ENCODE measurements around the gene ADGRG1. TPM values are rescaled to one million over a fixed set of nuclear protein-coding genes. Genes with fewer than 3 reads are reported as not detected.

Gene ADGRG1
- polyA plus RNA-seq, 3 donors: 35.8 to 51.4 (median 38.6) TPM

DNA sequence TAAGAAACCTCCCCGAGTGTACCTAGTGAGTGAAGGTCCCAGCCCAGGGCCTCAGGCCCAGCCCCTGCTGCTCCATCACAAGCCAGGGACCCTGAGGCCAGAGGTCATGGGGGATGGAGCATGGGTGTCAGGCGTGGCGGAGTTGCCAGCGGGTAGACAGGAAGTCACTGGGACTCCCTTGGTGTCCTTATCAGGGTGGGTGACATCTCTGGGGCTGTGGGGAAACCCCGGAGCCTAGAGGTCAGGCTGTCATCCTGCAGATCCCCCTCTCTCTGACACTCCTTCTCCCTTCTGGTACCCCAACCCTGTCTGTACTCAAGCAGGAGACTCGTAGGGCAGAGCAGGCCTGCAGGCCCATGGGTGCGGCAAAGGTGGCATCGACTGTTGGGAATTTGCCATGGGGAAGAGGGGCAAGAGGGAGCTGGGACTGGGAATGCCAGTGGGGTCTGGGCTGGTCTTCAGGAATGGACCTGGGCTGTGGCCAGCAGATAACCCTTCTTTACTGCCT is 10.8 kb upstream of the ADGRG1 start:
- 80 to 90% (median 81%) methylated on average over 8 of the region's 8 CpGs for WGBS, 3 donors

DNA sequence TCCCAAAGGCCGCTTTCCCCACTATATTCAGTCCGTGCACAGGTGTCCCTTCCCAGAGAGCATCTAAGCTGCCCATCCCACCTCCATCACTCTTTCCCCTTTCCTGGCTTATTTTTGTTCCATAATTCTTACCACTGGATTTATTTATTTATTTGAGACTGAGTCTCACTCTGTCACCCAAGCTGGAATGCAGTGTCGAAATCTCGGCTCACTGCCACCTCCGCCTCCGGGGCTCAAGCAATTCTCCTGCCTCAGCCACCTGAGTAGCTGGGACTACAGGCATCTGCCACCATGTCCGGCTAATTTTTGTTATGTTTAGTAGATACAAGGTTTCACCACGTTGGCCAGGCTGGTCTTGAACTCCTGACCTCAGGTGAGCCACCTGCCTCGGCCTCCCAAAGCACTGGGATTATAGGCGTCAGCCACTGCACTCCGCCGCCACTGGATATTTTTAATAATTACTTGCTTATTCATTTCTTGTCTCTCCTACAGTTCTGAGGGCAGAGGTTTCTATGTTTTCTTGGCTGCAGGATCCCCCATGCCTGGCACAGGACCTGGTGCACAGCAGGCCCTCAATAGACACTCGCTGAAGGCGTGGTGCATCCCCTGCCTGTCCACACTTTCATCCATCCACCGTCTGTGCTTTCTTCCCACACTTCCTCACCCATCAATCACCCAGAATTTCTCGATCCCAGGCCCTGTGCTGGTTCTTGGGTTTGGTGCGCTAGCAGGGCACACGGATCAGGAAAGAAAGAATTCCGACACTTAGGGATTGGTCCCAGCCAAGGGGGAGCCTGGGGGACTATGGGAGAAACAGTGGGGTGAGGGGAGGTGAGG is 9.9 kb upstream of the ADGRG1 start:
- 71 to 90% (median 88%) methylated on average over 19 of the region's 19 CpGs for WGBS, 3 donors
- no peak overlapping the region for H3K27ac ChIP-seq (ENCODE audit: low read depth, low read length)

More for the DNA sequence above, 10.8 kb upstream of the ADGRG1 start:
- H3K27ac ChIP-seq (ENCODE audit: low read depth, low read length): no peak overlapping the region

DNA sequence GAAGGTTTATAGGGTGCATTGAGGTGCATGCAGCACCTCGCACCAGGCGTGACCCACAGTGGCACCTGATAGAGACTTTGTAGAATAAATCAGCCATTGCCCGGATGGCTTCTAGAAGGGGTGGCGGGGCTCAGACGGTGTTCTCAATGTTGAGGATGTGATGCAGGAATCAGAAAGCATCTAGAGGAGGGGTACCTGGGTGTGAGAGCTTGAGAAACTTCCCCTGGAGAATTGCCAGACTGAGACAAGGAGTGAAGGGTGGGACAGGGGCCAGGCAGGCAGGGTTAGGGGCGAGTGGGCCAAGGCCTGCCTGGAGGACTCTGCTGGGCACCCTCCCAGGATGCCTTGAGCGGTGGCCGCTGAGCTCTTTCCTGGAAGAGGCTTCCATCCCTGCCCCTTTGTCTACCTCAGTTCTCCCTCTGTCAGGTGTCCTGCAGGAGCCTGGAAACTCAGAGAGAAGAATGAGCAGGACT is 9.3 kb upstream of the ADGRG1 start:
- WGBS, 3 donors: 56 to 88% (median 86%) methylated on average over 8 of the region's 8 CpGs
- H3K27ac ChIP-seq (ENCODE audit: low read depth, low read length): no peak overlapping the region

DNA sequence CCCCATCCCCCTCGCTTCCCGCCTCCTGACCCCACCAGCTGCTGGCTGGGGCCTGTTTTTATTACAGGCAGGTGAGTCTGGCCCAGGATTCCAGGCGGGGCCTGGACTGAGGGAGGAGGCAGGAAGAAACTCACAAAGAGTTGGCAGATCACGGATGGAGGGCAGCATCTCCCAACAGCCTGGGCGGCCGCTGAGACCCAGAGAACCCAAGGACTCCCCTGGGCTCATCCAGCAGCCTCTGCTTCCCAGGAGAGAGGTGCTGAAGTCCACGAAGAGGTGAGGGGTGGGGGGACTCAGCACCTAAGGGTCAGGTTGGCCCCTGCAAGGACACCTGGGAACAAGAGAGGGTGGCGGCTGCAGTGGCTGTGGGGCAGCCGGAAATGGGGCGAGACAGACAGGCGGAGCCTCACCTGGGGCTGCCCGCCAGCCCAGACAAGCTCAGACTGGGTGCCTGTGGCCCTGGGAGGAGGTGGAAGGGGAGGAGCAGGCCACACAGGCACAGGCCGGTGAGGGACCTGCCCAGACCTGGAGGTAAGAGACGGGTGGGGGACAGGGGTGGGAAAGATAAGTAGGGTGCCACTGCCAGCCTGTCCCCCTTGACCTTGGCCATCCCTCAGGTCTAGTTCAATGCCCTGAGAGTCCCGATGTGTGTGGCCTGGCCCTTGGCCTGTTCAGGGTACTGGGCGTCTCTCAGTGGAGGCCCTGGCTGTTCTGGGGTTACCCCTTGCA is 8.7 kb upstream of the ADGRG1 start:
- WGBS, 3 donors: 32 to 89% (median 78%) methylated on average over 16 of the region's 16 CpGs

DNA sequence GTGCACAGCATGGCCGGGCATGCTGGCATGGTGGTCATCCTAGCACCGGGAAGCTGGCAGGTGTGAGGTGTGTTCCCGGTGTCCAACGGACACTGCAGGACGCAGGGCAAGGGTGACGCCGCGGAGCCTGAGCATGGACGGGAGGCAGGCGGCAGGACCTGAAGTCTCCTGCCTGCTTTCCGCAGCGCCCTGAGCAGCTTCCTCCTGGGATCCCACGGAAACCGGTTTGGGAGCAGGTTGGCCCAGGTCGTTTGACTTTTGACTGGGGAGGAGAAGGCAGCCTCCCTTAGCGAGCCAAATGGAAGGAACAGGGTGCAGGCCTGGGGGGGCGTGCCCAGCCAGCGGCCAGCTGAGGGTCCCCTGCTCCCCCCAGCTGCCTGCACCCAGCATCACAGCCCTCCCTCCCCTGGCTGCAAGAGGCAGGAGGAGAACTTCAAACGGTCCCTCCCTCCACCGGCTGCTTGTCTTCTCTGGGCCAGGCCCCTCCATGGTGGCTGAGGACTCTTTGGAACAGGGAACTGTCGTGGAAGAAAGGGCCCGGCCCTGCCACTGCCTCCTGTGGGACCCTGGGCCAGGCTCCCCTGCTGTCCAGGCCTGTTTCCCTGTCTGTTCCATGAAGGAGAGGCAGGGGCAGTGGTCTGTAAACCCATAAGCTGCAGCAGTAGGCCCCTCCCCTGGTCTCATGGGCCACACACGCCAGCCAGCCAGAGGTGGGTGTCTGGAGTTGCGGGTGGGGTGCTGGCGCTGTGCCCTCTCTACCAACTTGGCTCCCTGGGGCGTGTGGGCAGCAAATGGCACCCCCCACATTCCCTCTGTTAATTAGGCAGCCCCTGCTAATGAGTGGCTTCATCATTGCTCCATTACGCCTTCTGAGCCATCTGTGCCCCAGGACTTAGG is 7.8 kb upstream of the ADGRG1 start:
- H3K27ac ChIP-seq (ENCODE audit: low read depth, low read length): no peak overlapping the region
- 31 to 84% (median 78%) methylated on average over 27 of the region's 27 CpGs for WGBS, 3 donors

More for the DNA sequence above, 8.7 kb upstream of the ADGRG1 start:
- H3K27ac ChIP-seq (ENCODE audit: low read depth, low read length): no peak overlapping the region

DNA sequence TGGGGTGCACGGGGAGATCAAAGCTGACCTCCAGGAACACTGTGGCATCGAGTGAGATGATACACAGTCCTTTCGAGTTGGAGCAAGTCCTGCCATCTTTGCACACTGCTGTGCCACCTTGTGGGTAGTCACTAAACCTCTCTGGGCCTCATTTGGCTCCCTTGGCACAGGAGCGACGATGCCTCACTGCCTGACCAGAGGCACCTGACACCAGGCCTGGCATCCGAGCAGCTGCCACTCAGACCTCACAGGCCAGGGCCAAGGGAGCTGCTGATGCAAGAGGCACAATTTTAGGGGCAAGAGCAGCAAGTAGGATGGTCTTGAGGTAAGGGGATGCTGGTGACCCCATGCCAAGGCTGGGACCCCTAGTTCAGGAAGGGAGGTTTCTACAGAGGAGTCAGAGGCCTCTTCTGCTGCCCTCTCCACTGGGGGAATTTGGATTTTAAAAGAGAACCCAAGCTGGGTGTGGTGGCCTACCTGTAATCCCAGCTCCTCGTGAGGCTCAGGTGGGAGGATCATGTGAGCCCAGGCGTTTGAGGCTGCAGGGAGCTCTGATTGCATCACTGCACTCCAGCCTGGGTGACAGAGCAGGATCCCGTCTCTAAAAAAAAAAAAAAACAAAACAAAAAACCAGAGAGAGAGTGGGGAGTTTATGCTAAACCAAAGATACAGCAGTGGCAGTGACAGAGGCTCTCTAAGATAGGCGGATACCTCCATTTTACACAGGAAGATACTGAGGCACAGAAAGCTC is 6.7 kb upstream of the ADGRG1 start:
- no peak overlapping the region for H3K27ac ChIP-seq (ENCODE audit: low read depth, low read length)
- WGBS, 3 donors: 37 to 76% (median 73%) methylated on average over 10 of the region's 10 CpGs

DNA sequence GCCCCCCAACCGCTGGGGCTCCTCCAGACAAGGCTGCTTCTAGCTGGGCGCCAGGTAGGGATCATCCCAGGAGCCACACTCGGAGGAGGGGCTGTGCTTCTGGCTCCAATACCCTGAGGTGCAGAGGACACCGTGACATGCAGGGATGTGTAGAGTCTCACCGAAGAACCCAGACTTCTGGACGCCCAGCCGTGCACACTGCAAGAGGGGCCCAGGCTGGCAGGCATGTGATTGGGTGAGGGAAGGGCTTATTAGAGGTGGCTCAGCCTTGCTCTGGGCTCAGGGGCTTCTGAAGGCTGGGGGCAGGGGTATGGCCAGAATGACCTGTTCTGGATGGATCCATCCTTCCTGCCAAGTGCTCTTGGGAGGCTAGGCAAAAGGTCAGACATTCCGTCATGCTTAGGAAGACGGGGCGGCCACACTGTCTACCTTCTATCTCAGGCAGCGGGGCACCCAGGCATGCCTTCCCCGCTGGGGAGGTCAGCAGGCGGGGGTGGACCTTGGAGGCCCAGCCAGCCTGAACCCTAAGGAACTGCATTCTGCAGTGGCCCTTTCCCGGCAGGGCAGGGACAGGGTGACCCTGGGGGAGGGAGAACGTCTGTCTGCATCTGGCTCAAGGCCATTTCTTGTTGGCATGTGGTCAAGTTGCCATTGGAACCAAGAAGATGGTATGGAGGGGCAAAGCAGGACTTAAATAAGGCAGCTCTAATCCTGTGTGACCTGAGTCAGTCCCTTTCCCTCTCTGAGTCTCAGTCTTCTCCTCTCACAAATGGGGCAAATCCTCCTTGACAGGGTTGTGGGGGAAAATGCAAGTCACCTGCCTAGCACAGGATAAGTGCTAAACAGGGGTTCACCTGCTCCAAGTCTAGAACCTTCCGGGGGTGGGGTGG is 5.8 kb upstream of the ADGRG1 start:
- H3K27ac ChIP-seq (ENCODE audit: low read depth, low read length): no peak overlapping the region
- WGBS, 3 donors: 51 to 79% (median 72%) methylated on average over 16 of the region's 16 CpGs

DNA sequence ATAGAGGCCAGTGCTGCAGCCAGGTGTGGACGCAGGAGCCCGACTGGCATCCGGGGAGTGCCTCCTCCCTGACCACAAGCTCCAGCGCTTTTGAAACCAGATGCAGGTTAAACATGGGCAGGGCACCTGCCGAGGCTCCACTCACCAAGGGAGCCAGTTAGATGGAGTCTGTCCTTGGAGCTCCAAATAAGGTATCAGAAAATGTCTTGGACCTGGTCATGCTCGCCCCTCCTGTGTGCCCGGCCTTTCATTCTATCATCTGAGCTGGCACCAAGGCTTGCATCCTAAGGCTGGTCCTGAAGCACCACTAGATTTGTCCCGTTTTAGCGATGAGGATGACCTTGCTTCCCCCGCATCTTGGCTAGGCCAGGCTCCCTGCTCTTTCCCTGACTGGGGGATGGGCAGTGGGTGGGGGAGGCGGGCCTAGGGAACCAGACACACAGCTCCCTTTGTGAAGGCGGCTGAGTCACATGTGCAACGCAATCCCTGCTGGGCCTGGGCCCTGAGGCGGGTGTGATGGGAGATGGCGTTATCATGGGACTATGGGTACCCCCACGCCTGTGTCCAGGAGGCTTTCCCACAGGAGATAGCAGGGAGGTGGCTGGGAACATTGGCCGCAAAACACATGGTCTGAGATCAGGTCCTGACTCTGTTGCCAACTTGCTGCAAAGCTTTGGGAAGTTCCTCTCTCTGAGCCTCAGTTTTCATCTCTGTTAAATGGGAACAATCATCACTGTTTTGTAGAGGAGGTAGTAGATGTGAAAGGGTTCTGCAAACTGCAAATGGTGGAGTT is 5.0 kb upstream of the ADGRG1 start:
- no peak overlapping the region for H3K27ac ChIP-seq (ENCODE audit: low read depth, low read length)
- WGBS, 3 donors: 32 to 81% (median 76%) methylated on average over 17 of the region's 17 CpGs

DNA sequence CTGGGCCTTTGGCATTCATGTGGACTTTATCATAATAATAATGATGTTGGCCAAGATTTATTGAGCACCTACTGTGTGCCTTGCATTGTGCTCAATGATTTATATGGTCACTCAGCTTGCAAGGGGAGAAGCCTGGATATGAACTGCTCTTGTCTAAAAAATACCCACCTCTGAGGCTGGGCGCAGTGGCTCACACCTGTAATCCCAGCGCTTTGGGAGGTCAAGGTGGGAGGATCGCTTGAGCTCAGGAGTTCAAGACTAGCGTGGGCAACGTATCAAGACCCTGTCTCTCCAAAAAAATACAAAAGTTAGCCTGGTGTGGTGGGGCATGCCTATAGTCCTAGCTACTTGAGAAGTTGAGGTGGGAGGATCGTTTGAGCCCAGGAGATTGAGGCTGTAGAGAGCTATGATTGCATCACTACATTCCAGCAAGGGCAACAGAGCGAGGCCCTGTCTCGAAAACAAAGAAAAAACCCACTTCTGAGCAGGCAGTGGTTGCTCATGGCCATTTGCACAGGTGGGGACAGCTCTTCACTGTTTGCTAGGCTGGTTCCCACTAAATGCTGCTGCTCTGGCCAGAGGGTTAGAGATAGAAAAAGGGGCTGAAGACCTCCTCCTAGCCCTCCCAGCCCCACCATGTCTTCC is 4.3 kb upstream of the ADGRG1 start:
- WGBS, 3 donors: 75 to 91% (median 81%) methylated on average over 8 of the region's 8 CpGs
- no peak overlapping the region for H3K27ac ChIP-seq (ENCODE audit: low read depth, low read length)

DNA sequence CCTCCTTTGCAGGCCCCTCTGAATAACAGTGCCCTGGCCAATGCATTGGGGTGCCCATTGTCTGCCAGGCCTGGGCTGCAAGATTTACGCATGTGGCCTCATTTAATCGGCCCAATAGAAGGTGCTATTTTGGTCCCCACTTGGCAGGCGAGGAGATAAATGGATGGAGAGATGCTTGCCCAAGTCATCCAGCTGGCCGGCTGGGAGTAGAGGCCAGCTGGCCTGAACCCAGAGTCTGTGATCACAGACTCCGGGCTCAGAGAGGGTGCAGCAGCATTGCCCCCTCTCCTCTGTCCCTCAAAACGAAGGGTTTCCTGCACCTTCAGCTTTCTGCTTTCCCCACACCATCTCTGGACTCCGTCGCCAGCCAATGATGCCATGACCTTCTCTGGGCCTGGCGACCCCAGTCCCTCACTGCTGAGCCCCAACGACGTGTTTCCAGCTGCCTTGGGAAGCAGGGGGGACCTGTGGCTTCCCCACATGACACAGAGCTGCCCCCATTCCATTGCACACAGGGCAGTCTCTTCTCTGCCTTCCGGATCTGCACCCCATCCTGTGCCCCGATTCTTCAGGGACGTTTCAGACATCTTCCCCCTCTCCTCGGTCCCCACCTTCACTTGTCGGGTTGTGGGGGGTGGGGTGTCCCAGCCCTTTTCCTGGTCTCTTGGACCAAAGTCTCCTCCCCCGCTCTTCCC is 3.5 kb upstream of the ADGRG1 start:
- WGBS, 3 donors: 54 to 70% (median 55%) methylated on average over 17 of the region's 17 CpGs
- H3K27ac ChIP-seq (ENCODE audit: low read depth, low read length): no peak overlapping the region

DNA sequence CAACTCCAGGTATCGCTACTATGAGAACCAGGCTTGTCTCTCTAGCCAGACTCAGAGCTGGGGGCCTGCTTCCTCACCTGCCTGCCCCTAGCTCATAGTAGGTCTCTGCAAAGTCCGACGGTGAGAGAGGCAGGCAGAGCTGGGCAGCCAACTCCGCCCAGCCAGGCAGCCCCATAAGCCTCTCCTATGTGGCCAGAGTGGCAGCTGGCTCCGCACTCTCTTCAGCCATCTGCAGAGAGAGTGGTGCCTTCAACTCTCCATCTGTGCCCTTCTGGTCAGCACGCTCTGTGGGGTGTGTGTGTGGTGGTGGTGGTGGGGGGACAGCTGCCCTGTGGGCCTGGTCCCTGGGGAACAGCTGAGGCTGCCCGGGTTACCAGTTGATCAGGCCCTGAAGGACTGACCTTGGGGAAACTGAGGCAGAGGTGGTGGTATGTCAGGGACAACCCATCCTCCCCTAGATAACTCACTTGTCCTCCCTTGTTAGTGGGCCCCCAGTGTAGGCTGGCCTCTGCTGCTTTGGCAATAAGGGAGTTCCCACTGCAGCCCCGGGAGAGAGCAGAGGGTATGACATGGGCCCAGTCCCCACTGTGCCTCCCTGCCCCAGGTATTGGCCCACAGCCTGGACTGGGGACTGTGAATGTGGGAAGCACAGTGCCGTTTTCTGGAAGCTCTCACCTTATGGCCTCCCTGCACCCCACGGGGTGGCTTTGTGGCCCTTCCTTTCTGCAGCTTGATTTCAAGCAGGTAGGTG is 1.8 kb upstream of the ADGRG1 start:
- WGBS, 3 donors: 78 to 86% (median 83%) methylated on average over 10 of the region's 10 CpGs
- H3K27ac ChIP-seq (ENCODE audit: low read depth, low read length): no peak overlapping the region

DNA sequence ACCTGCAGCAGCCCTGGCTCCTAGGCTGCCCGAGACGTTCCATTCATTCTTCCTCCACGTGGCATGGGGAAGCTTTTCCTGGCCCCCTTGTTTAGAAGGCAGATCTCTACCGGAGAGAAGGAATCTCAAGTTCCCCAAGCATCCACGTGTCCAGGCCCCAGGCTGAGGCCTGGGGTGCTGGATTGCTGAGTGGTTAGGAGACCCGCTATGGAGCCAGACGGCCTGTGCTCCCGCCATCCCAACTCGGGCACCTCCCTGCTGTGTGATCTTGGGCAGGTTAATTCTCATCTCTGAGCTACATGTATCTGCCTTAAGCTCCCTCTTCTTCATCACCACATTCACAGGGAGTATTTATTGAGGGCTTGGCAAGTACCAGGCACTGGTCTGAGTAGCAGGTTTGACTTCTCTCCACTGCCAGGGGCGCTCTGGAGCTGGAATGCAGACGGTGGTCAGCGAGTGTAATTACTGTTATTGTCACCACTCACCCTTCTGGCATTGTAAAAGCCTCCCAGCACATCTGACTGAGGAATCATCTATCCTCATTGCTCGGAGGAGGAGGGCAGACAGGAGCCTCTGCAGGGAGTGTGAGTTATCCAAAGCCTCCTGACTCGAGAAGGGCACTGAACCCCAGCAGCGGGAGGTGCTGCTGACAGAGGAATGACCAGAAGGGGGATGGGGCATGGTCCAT is 1.1 kb upstream of the ADGRG1 start:
- H3K27ac ChIP-seq (ENCODE audit: low read depth, low read length): no peak overlapping the region
- 63 to 79% (median 66%) methylated on average over 15 of the region's 15 CpGs for WGBS, 3 donors

DNA sequence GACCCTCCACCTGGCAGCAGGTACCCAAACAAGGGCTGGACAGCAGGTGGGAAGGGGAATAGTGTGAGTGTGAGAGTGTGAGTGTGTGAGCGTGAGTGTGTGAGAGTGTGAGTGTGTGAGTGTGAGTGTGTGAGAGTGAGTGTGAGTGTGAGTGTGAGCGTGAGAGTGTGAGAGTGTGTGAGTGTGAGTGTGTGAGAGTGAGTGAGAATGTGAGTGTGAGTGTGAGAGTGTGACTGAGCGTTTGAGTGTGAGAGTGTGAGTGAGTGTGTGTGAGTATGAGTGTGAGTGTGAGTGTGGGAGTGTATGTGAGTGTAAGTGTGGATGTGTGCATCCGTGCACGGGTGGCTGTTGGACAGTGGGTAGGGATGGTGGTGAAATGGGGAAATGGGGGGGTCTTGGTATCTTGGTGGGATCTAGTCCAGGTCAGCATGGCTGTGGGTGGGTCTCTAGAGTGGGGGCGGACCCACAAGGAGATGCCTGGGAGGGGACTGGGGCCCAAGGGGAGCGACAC is 408 bp downstream of the ADGRG1 start:
- WGBS, 3 donors: 30 to 76% (median 33%) methylated on average over 6 to 7 of the region's 7 CpGs
- no peak overlapping the region for H3K27ac ChIP-seq (ENCODE audit: low read depth, low read length)

Data from adipose tissue (tissue), 3 donors.